Tibial nerve (tissue), 4 donors: ENCODE measurements around the gene DSG1.

Source experiments
- EP300 ChIP-seq, 2 donors: sonication (generic); formaldehyde crosslinking; IDR thresholded peaks; one replicate each; pipeline ENCODE4 v1.6.1; 2017; ENCODE audit warnings: antibody characterized with exemption in 2 of 2, mild to moderate bottlenecking in 1 of 2
- POLR2A ChIP-seq, 2 donors: fragments of 450-650 bp; IDR thresholded peaks; one replicate each; pipeline ENCODE4 v1.6.1; 2017; ENCODE audit warnings: antibody characterized with exemption in 2 of 2, mild to moderate bottlenecking in 2 of 2, moderate library complexity in 2 of 2
- TF ChIP-seq, protein P1 (sequence below), 5 experiments: fragments of 200-600 bp in 3 of 5; fragments of 450-650 bp in 2 of 5; sonication (generic) in 3 of 5; IDR thresholded peaks; one replicate each; pipeline ENCODE4 v1.5.1; 2016 to 2019; ENCODE audit warnings: antibody characterized with exemption in 5 of 5, mild to moderate bottlenecking in 3 of 5, moderate library complexity in 2 of 5

DNA sequence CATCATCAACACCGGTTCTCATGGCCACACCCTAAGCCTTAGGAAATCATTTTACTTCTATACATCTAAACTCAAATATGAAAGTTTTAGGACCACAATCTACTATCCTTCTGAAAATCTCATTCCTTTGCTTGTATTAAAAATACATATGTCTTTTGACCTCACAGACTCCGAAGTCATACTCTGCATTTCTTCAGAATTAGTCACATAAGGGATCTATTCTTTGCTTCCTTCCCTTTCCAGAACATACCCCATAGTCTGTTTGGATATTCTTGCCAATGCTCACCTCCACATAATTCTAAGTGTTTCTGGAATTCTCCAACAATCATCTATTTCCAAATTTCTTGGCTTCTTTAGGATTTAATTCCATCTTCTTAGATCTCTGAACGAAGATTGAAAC is 14.2 kb upstream of the DSG1 start:
- TF ChIP-seq POLR2A (IDR thresholded peaks at IDR 0.05), result no peak
- TF ChIP-seq, protein P1, sequence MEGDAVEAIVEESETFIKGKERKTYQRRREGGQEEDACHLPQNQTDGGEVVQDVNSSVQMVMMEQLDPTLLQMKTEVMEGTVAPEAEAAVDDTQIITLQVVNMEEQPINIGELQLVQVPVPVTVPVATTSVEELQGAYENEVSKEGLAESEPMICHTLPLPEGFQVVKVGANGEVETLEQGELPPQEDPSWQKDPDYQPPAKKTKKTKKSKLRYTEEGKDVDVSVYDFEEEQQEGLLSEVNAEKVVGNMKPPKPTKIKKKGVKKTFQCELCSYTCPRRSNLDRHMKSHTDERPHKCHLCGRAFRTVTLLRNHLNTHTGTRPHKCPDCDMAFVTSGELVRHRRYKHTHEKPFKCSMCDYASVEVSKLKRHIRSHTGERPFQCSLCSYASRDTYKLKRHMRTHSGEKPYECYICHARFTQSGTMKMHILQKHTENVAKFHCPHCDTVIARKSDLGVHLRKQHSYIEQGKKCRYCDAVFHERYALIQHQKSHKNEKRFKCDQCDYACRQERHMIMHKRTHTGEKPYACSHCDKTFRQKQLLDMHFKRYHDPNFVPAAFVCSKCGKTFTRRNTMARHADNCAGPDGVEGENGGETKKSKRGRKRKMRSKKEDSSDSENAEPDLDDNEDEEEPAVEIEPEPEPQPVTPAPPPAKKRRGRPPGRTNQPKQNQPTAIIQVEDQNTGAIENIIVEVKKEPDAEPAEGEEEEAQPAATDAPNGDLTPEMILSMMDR (IDR thresholded peaks at IDR 0.05), result no peak
- TF ChIP-seq EP300 (IDR thresholded peaks at IDR 0.05), result no peak
